GM21423 (cell line): ENCODE measurements around the gene DNAH8.

Experiments
- ATAC-seq: cut with Tn5 transposase; IDR thresholded peaks from one replicate; pipeline ENCODE4 v1.9.1; 2021; ENCODE audit warnings: mild to moderate bottlenecking, moderate library complexity; ENCODE audit not compliant: unreplicated experiment

The DNAH8 gene

GRCh38 chr6:39047434-39048327, 332.6 kb downstream of the DNAH8 start:
- ATAC-seq: no peak

GRCh38 chr6:39048481-39049399, 333.6 kb downstream of the DNAH8 start, which contains the start of gene GLP1R:
TSS of gene GLP1R (plus strand) at chr6:39048781. CDS start at chr6:39048841, 60 bp downstream.
- no peak for ATAC-seq

GRCh38 chr6:39049575-39050283, 334.6 kb downstream of the DNAH8 start:
- ATAC-seq: no peak

GRCh38 chr6:39050453-39051112, 335.5 kb downstream of the DNAH8 start:
- ATAC-seq: no peak

GRCh38 chr6:39051399-39052122, 336.4 kb downstream of the DNAH8 start:
- no peak for ATAC-seq

GRCh38 chr6:39053016-39053624, 338.0 kb downstream of the DNAH8 start:
- ATAC-seq: no peak

- ATAC-seq: no peak
Observed at GRCh38 chr6:39053854-39054576, 338.9 kb downstream of the DNAH8 start.

- ATAC-seq: no peak
Observed at GRCh38 chr6:39054577-39055142, 339.5 kb downstream of the DNAH8 start.

- ATAC-seq: no peak
Observed at GRCh38 chr6:39055661-39056060, 340.6 kb downstream of the DNAH8 start.

GRCh38 chr6:39056191-39056590, 341.1 kb downstream of the DNAH8 start:
- ATAC-seq: no peak

- no peak for ATAC-seq
Observed at GRCh38 chr6:39056681-39057080, 341.6 kb downstream of the DNAH8 start.

- no peak for ATAC-seq
Observed at GRCh38 chr6:39057251-39058155, 342.4 kb downstream of the DNAH8 start.

GRCh38 chr6:39058471-39059147, 343.5 kb downstream of the DNAH8 start:
- no peak for ATAC-seq

GRCh38 chr6:39059496-39060310, 344.6 kb downstream of the DNAH8 start:
- no peak for ATAC-seq

GRCh38 chr6:39060467-39061160, 345.5 kb downstream of the DNAH8 start:
- ATAC-seq: no peak
